Glomerular visceral epithelial cell (primary cell): ENCODE data around the gene EEFSEC.

Source experiments
- DNase-seq: peaks from one replicate; pipeline ENCODE4 v3.0.0-alpha.2; 2016; ENCODE audit errors: extremely low spot score

Gene EEFSEC

DNA sequence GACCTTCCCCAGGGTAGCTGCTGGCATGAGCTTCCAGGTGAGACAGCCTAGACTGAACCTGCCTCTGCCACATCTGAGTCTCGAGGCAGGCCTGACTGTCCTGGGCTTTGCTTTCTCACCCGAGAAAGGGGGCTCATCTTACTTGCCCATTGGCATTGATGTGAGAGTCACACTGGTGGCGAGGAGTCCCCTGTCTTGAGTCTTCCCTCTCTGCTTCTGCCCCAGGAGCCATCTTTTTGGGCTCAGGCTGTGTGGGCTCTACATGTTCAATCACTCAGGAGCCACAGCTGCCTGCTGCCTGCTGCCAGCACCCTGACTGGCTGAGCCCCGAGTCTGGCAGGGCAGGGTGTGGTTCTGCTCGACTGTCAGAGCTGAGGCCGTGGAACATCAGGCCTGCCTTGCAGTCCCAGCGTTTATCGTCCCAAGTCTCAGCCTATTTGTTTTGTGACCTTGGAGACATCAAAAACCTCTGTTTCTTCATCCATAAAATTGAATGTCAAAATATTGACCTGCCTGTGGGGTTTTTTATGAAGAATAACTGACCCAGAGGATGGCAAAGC lies 180.9 kb downstream of the EEFSEC start:
- no peak for DNase-seq

DNA sequence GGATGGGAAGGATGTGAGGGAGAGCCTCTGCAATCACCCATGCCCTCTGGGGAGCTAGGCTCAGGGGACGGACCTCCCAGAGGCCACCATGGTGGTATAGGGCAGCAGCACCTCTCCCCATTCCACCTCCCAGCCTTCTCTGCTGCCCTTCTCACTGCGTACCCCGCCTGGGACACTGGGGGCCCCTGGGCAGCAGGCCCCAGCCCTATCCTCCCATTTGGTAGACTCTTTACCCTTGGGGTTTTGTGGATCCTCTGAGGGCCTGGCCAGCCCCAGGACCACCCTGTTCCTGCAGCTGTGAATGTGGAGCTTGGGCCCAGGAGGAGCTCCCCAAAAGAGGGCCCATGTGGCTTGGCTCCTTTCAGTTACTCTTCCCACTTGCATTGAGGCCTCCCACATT lies 181.5 kb downstream of the EEFSEC start:
- no peak for DNase-seq

DNA sequence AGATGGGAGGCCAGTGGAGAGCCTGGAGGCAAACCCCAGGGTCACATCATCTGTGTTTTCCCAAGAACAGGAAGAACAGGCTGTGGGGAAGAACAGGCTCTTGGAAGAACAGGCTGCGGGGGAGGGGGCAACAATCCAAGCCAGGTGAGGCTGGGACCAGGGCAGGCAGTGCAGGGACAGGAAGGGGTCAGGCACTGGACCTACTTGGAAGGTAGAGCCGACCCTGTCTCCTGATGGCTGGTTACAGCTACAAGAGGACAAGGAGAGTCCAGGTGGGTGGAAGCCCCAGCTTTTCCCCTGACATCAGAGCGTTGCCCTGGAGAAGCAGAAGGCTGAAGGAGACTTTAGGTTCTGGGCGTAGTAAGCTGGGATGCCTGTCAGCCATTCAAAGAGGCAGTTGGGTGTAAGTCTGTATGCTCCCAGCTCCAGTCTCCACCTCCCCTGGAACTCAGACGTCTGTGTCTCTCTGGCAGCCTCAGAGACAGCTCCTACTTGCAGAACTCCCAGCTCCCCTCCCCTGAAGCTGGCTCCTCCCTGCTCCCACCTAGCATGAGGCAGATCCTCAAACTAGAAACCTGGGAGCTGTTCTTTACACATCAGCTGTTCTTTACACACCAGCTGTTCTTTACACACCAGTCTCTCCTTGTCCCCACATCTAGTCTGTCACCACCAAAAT lies 182.5 kb downstream of the EEFSEC start:
- DNase-seq, result no peak

DNA sequence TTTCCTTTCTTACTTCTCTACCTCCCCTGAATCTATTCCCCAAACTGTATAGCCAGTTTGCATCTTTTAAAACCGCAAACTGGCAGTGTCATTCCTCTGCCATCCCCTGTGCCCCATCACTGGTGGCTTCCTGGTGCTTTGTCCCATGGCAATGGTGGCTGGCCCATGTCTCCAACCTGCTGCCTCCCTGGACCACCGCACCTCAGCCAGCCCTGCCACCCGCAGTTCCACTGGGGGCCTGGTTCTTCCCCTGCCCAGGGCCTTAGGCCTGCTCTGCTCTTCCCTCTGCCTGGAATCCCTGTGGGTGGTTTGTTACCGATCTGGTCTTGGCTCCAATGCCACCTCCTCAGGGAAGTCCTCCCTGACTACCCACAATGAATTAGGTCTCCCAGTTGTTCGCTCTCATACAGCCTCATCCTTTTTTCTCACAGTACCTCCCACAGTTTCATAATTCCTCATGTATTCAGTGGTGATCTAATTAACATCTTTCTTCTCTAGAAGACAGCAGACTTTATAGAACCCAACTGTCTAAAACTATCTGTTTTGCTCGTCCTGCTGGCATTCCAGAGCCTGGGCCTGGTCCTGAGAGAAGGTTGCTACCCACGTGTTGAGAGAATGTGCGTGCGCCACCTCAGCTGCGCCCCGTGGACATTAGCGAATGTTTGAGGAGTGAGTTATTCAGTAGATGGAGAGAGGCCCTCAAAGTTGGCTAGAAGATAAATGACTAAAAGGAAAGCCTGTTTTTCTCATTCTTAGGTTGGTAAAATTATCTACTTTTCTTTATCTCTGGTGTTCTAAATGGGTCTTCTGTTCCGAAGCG lies 183.3 kb downstream of the EEFSEC start:
- no peak for DNase-seq

- DNase-seq, result no peak
These were observed 184.0 kb downstream of the EEFSEC start for GRCh38 chr3:128337305-128337704.

GRCh38 chr3:128338536-128339330 lies 185.5 kb downstream of the EEFSEC start:
- no peak for DNase-seq

DNA sequence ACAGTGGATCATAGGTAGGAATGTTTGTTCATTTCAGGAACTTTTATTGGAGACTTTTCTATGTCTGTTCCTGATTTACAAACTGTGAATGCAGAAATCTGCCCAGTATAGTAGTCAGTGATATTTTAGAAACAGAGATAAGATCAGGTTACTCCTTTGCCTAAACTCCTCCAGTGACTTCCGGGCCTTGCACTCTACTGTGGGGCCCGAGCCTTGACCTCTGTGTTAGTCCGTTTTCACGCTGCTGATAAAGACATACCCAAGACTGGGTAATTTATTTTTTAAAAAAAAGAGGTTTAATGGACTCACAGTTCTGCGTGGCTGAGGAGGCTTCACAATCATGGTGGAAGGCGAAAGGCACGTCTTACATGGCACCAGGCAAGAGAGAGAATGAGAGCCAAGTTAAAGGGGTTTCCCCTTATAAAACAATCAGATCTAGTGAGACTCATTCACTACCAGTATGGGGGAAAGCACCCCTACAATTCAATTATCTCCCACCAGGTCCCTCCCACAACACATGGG lies 186.3 kb downstream of the EEFSEC start:
- no peak for DNase-seq

DNA sequence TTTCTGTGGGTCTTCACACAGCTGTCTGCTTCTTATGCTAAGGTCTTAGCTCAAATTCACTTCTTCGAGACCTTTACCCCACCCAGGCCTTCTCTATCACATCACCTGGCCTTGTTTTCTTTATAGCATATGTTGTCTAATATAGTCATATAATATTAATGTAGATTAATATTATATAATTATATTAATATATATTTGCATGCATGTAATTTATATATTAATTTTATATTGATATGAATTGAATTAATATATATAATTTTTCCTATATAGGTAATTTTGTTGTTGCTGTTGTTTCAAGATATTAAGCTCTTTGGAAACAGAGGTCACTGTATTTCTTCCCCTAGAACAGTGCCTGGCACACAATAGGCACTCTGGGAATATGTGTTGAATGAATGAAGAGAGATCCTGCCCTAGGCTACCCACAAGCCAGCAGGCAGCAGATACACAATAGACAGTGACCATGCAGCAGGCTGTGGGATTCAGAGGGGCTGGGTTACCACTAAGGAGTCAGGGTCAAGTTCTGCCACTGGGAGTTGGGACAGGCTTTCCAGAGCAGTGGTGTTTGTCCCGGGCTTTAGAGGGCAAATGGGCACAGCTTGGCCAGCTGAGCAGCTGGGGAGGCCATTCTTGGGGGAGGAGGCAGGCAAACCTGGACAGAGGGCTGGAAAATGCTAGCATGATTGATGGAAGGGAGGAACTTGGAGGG lies 187.1 kb downstream of the EEFSEC start:
- no peak for DNase-seq

DNA sequence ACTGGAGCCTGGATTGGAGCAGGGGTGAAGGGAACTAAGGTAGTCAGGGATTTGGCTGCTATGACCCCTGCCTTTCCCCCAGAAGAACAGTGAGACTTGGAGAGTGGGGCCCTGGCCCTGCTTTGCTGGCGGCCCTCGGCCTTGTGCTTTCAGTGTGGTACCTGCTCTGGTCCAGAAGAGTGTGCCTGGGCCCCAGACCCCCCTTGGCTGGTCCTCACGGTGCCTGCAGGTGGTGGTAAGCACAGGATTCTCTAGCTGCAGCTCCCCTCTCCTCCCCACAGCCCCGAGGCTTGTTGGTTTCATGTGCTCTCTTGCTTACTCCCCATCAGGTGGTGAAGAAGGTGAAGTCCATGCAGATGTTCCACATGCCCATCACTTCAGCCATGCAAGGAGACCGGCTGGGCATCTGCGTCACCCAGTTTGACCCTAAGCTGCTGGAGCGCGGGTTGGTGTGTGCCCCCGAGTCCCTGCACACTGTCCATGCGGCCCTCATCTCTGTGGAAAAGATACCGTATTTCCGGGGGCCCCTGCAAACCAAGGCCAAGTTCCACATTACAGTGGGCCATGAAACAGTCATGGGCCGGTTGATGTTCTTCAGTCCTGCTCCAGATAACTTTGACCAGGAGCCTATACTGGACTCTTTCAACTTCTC lies 187.7 kb downstream of the EEFSEC start:
- DNase-seq, result no peak

DNA sequence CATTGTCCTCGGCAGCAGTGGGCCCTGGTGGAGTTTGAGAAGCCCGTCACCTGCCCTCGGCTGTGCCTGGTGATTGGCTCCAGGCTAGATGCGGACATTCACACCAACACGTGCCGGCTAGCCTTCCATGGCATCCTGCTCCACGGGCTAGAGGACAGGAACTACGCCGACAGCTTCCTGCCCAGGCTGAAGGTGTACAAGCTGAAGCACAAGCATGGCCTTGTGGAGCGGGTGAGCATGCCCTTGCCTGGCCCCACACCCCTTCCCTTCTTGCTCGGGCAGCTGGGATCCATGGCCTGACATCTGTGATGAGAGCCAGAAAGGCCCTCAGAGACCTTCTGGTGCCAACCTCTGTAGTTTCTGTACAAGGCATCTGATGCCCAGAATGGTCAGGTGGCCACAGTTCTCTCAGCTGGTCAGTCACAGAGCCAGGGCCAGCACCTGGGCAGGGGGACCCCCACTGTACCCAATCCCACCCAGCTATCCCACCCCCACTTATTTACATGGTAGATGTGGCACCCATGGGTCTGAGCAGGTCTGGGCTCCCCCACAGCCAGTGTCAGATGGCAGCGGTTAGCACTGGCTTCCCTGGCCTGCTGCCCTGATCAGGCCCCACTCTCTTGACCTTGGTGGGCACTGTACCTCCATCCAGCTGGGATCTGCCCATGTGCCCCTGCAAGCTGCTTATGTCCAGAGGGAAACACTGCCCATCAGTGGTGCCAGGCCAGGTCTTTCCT lies 188.5 kb downstream of the EEFSEC start:
- DNase-seq, result no peak

DNA sequence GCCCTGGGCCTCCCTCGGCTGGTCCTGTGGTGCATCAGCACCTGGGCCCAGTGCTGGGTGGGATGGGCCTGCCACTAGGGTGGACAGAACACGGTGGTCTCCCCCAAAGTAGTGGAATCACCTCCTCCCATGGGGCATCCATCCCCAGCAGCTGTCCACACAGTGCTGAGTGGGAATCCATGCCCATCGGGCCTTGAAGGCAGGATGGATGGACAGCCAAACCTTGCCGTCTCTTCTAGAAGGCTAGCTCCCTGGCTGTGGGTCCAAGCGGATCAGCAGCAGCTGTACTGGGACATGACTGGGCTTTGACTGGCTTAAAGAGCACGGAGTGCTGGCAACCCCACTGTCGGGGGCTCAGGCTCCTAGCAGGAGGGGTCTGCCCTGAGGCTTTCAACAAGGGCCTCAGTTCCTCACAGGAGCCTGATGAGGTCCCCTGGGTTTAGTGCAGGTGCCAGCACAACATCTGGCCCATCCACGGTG lies 189.5 kb downstream of the EEFSEC start:
- DNase-seq, result no peak

DNA sequence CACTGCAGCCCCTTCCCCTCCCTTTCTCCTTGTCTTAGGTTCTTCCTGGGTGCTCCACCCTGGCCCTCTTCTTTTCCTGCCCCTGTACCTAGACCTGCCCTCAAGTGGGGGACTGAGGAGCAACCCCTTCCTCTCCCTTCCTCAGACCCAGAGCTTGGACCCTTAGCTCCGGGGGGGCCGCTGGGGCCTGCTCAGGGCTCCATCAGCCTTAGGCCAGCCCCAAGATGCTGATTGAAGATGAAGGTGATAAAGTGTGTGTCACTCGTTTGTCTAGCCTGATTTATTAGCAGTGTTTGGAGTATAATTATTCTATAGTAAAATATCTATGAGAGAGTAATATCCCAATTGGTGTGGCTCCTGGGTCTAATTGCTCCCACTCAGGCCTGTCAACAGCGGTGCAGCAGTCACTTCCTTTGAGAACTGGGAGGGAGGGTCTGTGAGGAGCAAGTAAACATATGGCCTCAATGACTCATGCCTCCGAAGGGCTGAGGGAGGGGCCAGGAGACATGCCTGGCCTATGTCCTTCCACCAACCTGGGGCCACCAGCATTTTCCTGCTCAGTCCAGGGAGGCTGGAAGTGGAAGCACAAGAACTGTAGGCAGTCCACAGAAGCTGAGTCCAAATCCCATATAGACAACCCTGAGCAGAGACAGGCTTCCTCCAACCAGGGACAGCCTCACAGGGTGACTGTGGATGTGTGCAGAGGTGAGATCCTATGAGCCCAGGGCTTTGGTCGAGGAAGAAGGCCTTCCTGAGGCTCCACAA lies 190.2 kb downstream of the EEFSEC start:
- DNase-seq, result peak; percentile 22

- DNase-seq, result no peak
These were observed 190.9 kb downstream of the EEFSEC start for GRCh38 chr3:128344052-128344735.

- no peak for DNase-seq
These were observed 191.9 kb downstream of the EEFSEC start for GRCh38 chr3:128345196-128345595.

- DNase-seq, result no peak
These were observed 193.3 kb downstream of the EEFSEC start for GRCh38 chr3:128346562-128346961.

- DNase-seq, result no peak
These were observed 194.0 kb downstream of the EEFSEC start for GRCh38 chr3:128347282-128347681.

DNA sequence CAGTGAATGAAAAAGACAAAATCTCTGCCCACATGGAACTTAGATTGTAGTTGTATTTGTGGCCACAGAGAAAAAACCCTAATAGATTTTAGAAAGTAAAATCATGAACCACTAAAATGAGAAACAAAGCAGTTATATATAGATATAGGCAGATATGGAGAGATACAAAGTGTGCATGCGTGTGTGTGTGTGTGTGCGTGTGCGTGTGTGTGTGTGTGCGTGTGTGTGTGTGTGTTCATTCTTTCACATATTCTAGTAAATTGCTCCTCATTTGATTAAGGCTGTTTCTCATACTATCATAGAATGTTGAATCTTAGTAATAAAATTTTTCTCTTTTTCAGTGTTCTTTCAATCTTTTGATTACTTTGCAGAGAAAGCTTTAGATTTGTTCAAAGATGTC lies 194.8 kb downstream of the EEFSEC start:
- no peak for DNase-seq

DNA sequence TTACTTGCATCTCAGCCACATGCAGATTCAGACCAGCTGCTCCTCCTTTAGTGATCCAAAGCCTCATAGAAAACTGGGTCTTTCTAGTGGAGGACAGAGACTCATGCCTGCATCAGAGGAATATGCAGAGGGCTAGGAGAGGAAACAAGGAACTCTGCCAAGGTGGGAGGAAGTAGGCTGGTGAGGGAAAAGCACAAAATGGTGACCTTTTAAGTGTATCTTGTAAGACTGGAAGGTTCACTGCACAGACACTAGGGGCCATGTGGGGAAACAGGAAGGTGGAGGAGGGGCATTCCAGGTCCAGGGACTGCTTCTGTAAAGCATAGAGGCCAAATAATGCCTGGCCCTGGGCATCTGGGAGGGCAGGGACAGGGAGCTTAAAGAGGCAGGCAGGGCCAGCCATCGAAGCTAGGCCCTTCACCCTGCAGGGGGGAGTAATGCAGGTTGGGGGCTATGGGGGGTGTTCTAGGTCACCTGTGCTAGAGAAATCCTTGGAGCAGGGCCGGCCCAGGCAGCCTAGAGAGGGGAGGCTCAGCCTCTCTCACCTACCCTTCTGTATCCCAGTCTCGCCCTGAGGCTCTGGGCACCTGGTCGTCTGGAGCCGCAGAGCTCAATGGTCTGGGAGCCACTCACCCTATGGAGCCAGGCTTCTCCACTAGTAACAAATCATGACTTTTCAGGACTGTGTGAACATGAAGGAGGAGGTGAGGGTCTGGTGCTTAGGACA lies 195.7 kb downstream of the EEFSEC start:
- DNase-seq, result no peak
